Measurements from ENCODE around the gene NT5C3A. TPM values are rescaled to one million over a fixed set of nuclear protein-coding genes. Genes with fewer than 3 reads are reported as not detected.
A peak's percentile ranks its signal among the peaks of the same experiment; 100 is the strongest.
"Not testable (repeated sequence)": the region's sequence is repeated elsewhere in the genome, so short reads cannot be mapped to it uniquely, and the experiment has no call there.

The NT5C3A gene
- total and polyA plus RNA-seq, 2 experiments from 2014 or later = 28.5 to 45.8 TPM

GRCh38 chr7:32997956-32998355 lies 64.6 kb downstream of the NT5C3A start:
- not testable (repeated sequence) for H3K27me3 ChIP-seq (ENCODE audit: insufficient read depth); H3K4me1 ChIP-seq (ENCODE audit: insufficient read depth); H3K9me3 Mint-ChIP-seq; H3K27ac Mint-ChIP-seq; H3K27me3 Mint-ChIP-seq (ENCODE audit: insufficient read depth, low read depth, poor library complexity); H3K9me2 ChIP-seq (ENCODE audit: insufficient read depth); H3K27ac ChIP-seq (ENCODE audit: low read depth); H2AFZ ChIP-seq; H3F3A ChIP-seq (replicated peaks; ENCODE audit: low read depth); H3K36me3 ChIP-seq (ENCODE audit: insufficient read depth); H3K79me2 ChIP-seq (replicated peaks; ENCODE audit: insufficient read depth); H3K4me3 Mint-ChIP-seq; H3K36me3 Mint-ChIP-seq (ENCODE audit: low read depth); H4K20me1 ChIP-seq (replicated peaks; ENCODE audit: insufficient read depth); DNase-seq (ENCODE audit: low spot score)
- H3K4me2 ChIP-seq = 0 out of 2 replicates have a peak overlapping the region, but pooled peaks have one; percentile 51
- peak; percentile 59 for ATAC-seq
- peaks cover 16% of the 10 kb centered on the region for H3K4me1 Mint-ChIP-seq
- peak overlapping the region; percentile 30; the same call in 1 of the 2 replicates for H3K4me3 ChIP-seq

GRCh38 chr7:32992750-32993149 lies 69.8 kb downstream of the NT5C3A start:
- not testable (repeated sequence) for H3K27ac Mint-ChIP-seq; H3K27me3 Mint-ChIP-seq (ENCODE audit: insufficient read depth, low read depth, poor library complexity); H3K27ac ChIP-seq (ENCODE audit: low read depth); H3K36me3 Mint-ChIP-seq (ENCODE audit: low read depth); H3K79me2 ChIP-seq (replicated peaks; ENCODE audit: insufficient read depth); H3K4me3 Mint-ChIP-seq; H3F3A ChIP-seq (replicated peaks; ENCODE audit: low read depth); H3K36me3 ChIP-seq (ENCODE audit: insufficient read depth); H4K20me1 ChIP-seq (replicated peaks; ENCODE audit: insufficient read depth); H3K4me2 ChIP-seq; H3K4me3 ChIP-seq; H3K9me3 Mint-ChIP-seq; H3K9me2 ChIP-seq (ENCODE audit: insufficient read depth); H3K4me1 ChIP-seq (ENCODE audit: insufficient read depth); H3K4me1 Mint-ChIP-seq; H3K27me3 ChIP-seq (ENCODE audit: insufficient read depth); H2AFZ ChIP-seq
- peak; percentile 28; the same call in 1 of the 3 replicates for ATAC-seq
- DNase-seq (ENCODE audit: low spot score) = peak; percentile 13

- not testable (repeated sequence) for H3K27me3 Mint-ChIP-seq (ENCODE audit: insufficient read depth, low read depth, poor library complexity); H3F3A ChIP-seq (replicated peaks; ENCODE audit: low read depth); H3K79me2 ChIP-seq (replicated peaks; ENCODE audit: insufficient read depth); H3K27ac ChIP-seq (ENCODE audit: low read depth); DNase-seq (ENCODE audit: low spot score); H3K4me2 ChIP-seq; H2AFZ ChIP-seq; H3K9me2 ChIP-seq (ENCODE audit: insufficient read depth); H3K27ac Mint-ChIP-seq; H3K4me1 ChIP-seq (ENCODE audit: insufficient read depth); H3K36me3 Mint-ChIP-seq (ENCODE audit: low read depth); H4K20me1 ChIP-seq (replicated peaks; ENCODE audit: insufficient read depth); H3K4me3 ChIP-seq; H3K9me3 Mint-ChIP-seq; H3K27me3 ChIP-seq (ENCODE audit: insufficient read depth); ATAC-seq; H3K4me3 Mint-ChIP-seq; H3K4me1 Mint-ChIP-seq; H3K36me3 ChIP-seq (ENCODE audit: insufficient read depth)
Measured at GRCh38 chr7:32991975-32992700, 70.4 kb downstream of the NT5C3A start.

- H3K4me3 Mint-ChIP-seq; H3K9me3 Mint-ChIP-seq; H4K20me1 ChIP-seq (replicated peaks; ENCODE audit: insufficient read depth); H3K9me2 ChIP-seq (ENCODE audit: insufficient read depth); H2AFZ ChIP-seq; DNase-seq (ENCODE audit: low spot score); H3K27me3 ChIP-seq (ENCODE audit: insufficient read depth); H3K27ac Mint-ChIP-seq; H3K4me1 ChIP-seq (ENCODE audit: insufficient read depth); H3K36me3 Mint-ChIP-seq (ENCODE audit: low read depth); H3F3A ChIP-seq (replicated peaks; ENCODE audit: low read depth); H3K27ac ChIP-seq (ENCODE audit: low read depth); H3K79me2 ChIP-seq (replicated peaks; ENCODE audit: insufficient read depth); H3K36me3 ChIP-seq (ENCODE audit: insufficient read depth); H3K27me3 Mint-ChIP-seq (ENCODE audit: insufficient read depth, low read depth, poor library complexity); H3K4me1 Mint-ChIP-seq; ATAC-seq; H3K4me2 ChIP-seq; H3K4me3 ChIP-seq: not testable (repeated sequence)
Measured at GRCh38 chr7:32991068-32991585, 71.4 kb downstream of the NT5C3A start.

GRCh38 chr7:32988148-32988547 lies 74.4 kb downstream of the NT5C3A start:
- not testable (repeated sequence) for H3K4me3 Mint-ChIP-seq; H3K36me3 Mint-ChIP-seq (ENCODE audit: low read depth); H3K4me1 Mint-ChIP-seq

GRCh38 chr7:32979902-32980301 lies 82.7 kb downstream of the NT5C3A start:
- ATAC-seq; H3K4me1 Mint-ChIP-seq; H3K27me3 Mint-ChIP-seq (ENCODE audit: insufficient read depth, low read depth, poor library complexity); H3K27ac ChIP-seq (ENCODE audit: low read depth); H3K4me1 ChIP-seq (ENCODE audit: insufficient read depth); H3K79me2 ChIP-seq (replicated peaks; ENCODE audit: insufficient read depth); H3K27me3 ChIP-seq (ENCODE audit: insufficient read depth); H3K36me3 ChIP-seq (ENCODE audit: insufficient read depth); H3K4me2 ChIP-seq; H3K27ac Mint-ChIP-seq; H4K20me1 ChIP-seq (replicated peaks; ENCODE audit: insufficient read depth); H2AFZ ChIP-seq; H3F3A ChIP-seq (replicated peaks; ENCODE audit: low read depth); H3K9me2 ChIP-seq (ENCODE audit: insufficient read depth); H3K4me3 Mint-ChIP-seq; H3K4me3 ChIP-seq; DNase-seq (ENCODE audit: low spot score); H3K36me3 Mint-ChIP-seq (ENCODE audit: low read depth); H3K9me3 Mint-ChIP-seq: not testable (repeated sequence)

More at GRCh38 chr7:32988148-32988547, 74.4 kb downstream of the NT5C3A start:
- not testable (repeated sequence) for H2AFZ ChIP-seq; H3K4me3 ChIP-seq; H3K27ac ChIP-seq (ENCODE audit: low read depth); H3F3A ChIP-seq (replicated peaks; ENCODE audit: low read depth); H4K20me1 ChIP-seq (replicated peaks; ENCODE audit: insufficient read depth); H3K4me1 ChIP-seq (ENCODE audit: insufficient read depth); H3K79me2 ChIP-seq (replicated peaks; ENCODE audit: insufficient read depth); H3K9me3 Mint-ChIP-seq; H3K36me3 ChIP-seq (ENCODE audit: insufficient read depth); ATAC-seq; DNase-seq (ENCODE audit: low spot score); H3K4me2 ChIP-seq; H3K27me3 ChIP-seq (ENCODE audit: insufficient read depth); H3K9me2 ChIP-seq (ENCODE audit: insufficient read depth); H3K27ac Mint-ChIP-seq; H3K27me3 Mint-ChIP-seq (ENCODE audit: insufficient read depth, low read depth, poor library complexity)

Data from GM23338 (cell line).